Measurements from ENCODE around the gene HDAC10.

The HDAC10 gene

DNA sequence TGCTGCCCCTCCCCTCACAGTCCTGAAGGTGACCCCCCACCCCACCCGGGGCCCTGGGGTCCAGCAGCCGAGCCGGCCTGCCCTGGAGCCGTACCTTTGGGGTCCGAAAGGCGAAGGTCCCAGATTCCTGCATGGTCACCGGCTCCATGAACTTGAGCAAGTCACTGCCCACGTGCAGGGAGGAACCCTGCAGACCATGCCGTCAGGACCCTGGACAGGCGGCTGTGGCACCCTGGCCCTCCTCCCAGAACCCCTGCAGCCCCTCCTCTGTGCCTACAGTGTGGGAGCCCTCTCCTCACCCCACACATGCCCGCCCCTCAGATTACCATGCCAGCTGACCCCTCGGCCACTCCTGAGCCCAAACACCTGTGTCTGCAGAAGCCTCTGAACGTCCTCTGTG, 33.4 kb upstream of the HDAC10 start:
- DNase-seq (ENCODE audit: low read depth) = no peak
- H3K4me3 ChIP-seq (ENCODE audit: low read depth, low read length) = no peak overlapping the region
- in situ Hi-C loops (cut with HindIII; ENCODE audit: low sequenced_read_pairs) = no loop called here
- TF ChIP-seq, protein P1, sequence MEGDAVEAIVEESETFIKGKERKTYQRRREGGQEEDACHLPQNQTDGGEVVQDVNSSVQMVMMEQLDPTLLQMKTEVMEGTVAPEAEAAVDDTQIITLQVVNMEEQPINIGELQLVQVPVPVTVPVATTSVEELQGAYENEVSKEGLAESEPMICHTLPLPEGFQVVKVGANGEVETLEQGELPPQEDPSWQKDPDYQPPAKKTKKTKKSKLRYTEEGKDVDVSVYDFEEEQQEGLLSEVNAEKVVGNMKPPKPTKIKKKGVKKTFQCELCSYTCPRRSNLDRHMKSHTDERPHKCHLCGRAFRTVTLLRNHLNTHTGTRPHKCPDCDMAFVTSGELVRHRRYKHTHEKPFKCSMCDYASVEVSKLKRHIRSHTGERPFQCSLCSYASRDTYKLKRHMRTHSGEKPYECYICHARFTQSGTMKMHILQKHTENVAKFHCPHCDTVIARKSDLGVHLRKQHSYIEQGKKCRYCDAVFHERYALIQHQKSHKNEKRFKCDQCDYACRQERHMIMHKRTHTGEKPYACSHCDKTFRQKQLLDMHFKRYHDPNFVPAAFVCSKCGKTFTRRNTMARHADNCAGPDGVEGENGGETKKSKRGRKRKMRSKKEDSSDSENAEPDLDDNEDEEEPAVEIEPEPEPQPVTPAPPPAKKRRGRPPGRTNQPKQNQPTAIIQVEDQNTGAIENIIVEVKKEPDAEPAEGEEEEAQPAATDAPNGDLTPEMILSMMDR (IDR thresholded peaks at IDR 0.05; ENCODE audit: low read depth, low read length, missing control alignments) = no peak

- DNase-seq (ENCODE audit: low read depth) = no peak
- TF ChIP-seq, protein P1 (IDR thresholded peaks at IDR 0.05; ENCODE audit: low read depth, low read length, missing control alignments) = no peak
- in situ Hi-C loops (cut with HindIII; ENCODE audit: low sequenced_read_pairs) = no loop called here
- no peak overlapping the region for H3K4me3 ChIP-seq (ENCODE audit: low read depth, low read length)
These were observed 32.8 kb upstream of the HDAC10 start for GRCh38 chr22:50283821-50284220.

- peak; percentile 45 for DNase-seq (ENCODE audit: low read depth)
- TF ChIP-seq, protein P1 (IDR thresholded peaks at IDR 0.05; ENCODE audit: low read depth, low read length, missing control alignments) = no peak
- no peak overlapping the region for H3K4me3 ChIP-seq (ENCODE audit: low read depth, low read length)
- in situ Hi-C loops (cut with HindIII; ENCODE audit: low sequenced_read_pairs) = no loop called here
These were observed 31.5 kb upstream of the HDAC10 start for GRCh38 chr22:50282361-50283155.

- no peak overlapping the region for H3K4me3 ChIP-seq (ENCODE audit: low read depth, low read length)
- in situ Hi-C loops (cut with HindIII; ENCODE audit: low sequenced_read_pairs) = no loop called here
- TF ChIP-seq, protein P1 (IDR thresholded peaks at IDR 0.05; ENCODE audit: low read depth, low read length, missing control alignments) = no peak
- DNase-seq (ENCODE audit: low read depth) = no peak
These were observed 30.9 kb upstream of the HDAC10 start for GRCh38 chr22:50281957-50282356.

GRCh38 chr22:50281384-50281760, 30.3 kb upstream of the HDAC10 start:
- TF ChIP-seq, protein P1 (IDR thresholded peaks at IDR 0.05; ENCODE audit: low read depth, low read length, missing control alignments) = no peak
- H3K4me3 ChIP-seq (ENCODE audit: low read depth, low read length) = no peak overlapping the region
- in situ Hi-C loops (cut with HindIII; ENCODE audit: low sequenced_read_pairs) = no loop called here
- no peak for DNase-seq (ENCODE audit: low read depth)

DNA sequence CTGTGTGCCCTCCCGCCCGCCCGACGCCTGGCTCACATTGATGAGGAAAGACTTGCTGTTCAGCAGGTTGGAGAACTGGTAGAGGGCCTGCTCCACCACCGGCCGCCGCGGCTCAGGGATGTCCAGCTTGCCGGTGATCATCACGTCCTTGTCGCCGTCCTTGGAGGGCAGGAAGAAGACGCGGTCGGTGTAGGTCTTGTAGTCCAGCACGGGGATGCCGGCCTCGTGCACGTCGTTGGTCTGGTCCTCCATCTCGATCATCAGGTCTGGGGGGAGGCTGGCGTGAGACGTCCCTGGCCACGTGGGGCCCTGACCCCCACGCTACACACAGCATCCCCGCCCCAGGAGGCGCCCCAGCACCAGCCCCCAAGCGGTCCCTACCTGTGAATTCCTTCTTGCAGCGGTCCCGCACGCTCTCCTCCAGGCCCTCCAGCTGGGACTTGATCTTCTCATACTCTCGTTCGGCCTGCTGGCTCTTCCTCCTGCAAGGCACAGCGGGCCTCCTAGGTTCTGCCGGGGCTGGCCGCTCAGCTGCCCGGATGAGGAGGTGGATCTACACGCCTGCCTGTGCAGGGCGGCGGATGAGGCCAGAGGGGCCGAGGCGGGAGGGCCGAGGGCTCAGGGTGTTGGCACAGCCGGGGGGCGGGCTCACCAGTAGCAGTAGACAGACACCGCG, 29.8 kb upstream of the HDAC10 start:
- TF ChIP-seq, protein P1 (IDR thresholded peaks at IDR 0.05; ENCODE audit: low read depth, low read length, missing control alignments) = no peak
- H3K4me3 ChIP-seq (ENCODE audit: low read depth, low read length) = no peak overlapping the region
- no peak for DNase-seq (ENCODE audit: low read depth)
- in situ Hi-C loops (cut with HindIII; ENCODE audit: low sequenced_read_pairs) = no loop called here
